K562 (cell line): ENCODE measurements around the gene FPGS. TPM values are rescaled to one million over a fixed set of nuclear protein-coding genes. Genes with fewer than 3 reads are reported as not detected.

ENCODE experiments used
- ATAC-seq: fragments of 200-7000 bp; cut with Tn5 transposase; 3 replicates; pipeline ENCODE4 v1.9.1; 2020; ENCODE audit warnings: moderate library complexity
- BruUV-seq: library from RNA; stranded (reverse); fragments of 400-500 nt; replicated peaks from 2 replicates; lab custom pipeline; 2021; lab: Mats Ljungman, UMichigan
- CTCF ChIA-PET: fragments of 300-600 bp; formaldehyde crosslinking; extraction: SDS; loops from one replicate; lab custom pipeline; 2021; ENCODE audit warnings: low intra/inter-chr PET ratio; lab: Yijun Ruan, JAX
- POLR2A ChIA-PET: fragments of 300-600, 350-650 bp; sonication (Branson Sonifier 250); formaldehyde crosslinking; extraction: SDS; loops from one replicate; lab custom pipeline; 2021; ENCODE audit warnings: antibody characterized with exemption, inconsistent platforms; lab: Yijun Ruan, JAX
- DNase-seq, 4 experiments: peaks; one replicate each; pipeline versions ENCODE4 v3.0.0 to v3.0.0-alpha.2; 2011 to 2018; ENCODE audit warnings: low spot score in 3 of 4, mixed read lengths in 3 of 4; ENCODE audit errors: extremely low read depth in 1 of 4
- FAIRE-seq: peaks from 2 replicates; lab custom pipeline; 2011; peaks lifted over from hg19 to GRCh38; lab: Jason Lieb, UNC
- H2AFZ ChIP-seq: 2 replicates; pipeline ENCODE4 v1.6.0; 2011; ENCODE audit warnings: low read depth, low read length, control low read depth, inconsistent platforms
- H3K27ac ChIP-seq: fragments of 200-600 bp; 3 replicates; pipeline ENCODE4 v1.8.0; 2011; ENCODE audit warnings: low read depth, mild to moderate bottlenecking, control low read depth, inconsistent platforms, low read length, moderate library complexity, mixed read lengths; ENCODE audit errors: extremely low read depth
- H3K27me3 ChIP-seq, 2 experiments: fragments of 300-600 bp in 1 of 2; 2 replicates in 1 of 2; 3 replicates in 1 of 2; pipeline versions ENCODE4 v1.6.0 to v1.8.0; 2011; ENCODE audit warnings: inconsistent platforms in 2 of 2, low read length in 2 of 2, mild to moderate bottlenecking in 1 of 2, mixed read lengths in 1 of 2, moderate library complexity in 1 of 2; ENCODE audit not compliant: control insufficient read depth in 2 of 2, insufficient read depth in 2 of 2
- H3K36me3 ChIP-seq: fragments of 300-600 bp; 3 replicates; pipeline ENCODE4 v1.8.0; 2011; ENCODE audit warnings: mild to moderate bottlenecking, low read length, inconsistent platforms; ENCODE audit not compliant: control insufficient read depth, insufficient read depth
- H3K4me1 ChIP-seq, 2 experiments: fragments of 200-600 bp in 1 of 2; replicated peaks in 1 of 2; 2 replicates in 1 of 2; 3 replicates in 1 of 2; pipeline versions ENCODE4 v1.5.1 to v1.8.0; 2011; ENCODE audit warnings: inconsistent platforms in 2 of 2, low read length in 2 of 2, mild to moderate bottlenecking in 1 of 2, mixed read lengths in 1 of 2, moderate library complexity in 1 of 2; ENCODE audit not compliant: control insufficient read depth in 2 of 2, insufficient read depth in 2 of 2
- H3K4me2 ChIP-seq: 2 replicates; pipeline ENCODE4 v1.6.1; 2011; ENCODE audit warnings: low read length, control low read depth, inconsistent platforms, mixed read lengths; ENCODE audit not compliant: insufficient read depth
- H3K4me3 ChIP-seq: fragments of 200-600 bp; sonication (generic), shearing (Covaris generic); 2 replicates; pipeline ENCODE4 v1.5.1; 2016; ENCODE audit warnings: control low read depth, inconsistent platforms
- H3K79me2 ChIP-seq: fragments of 200-600 bp; 3 replicates; pipeline ENCODE4 v1.8.0; 2011; ENCODE audit warnings: low read length, inconsistent platforms; ENCODE audit not compliant: control insufficient read depth, insufficient read depth
- H3K9ac ChIP-seq, 2 experiments: 2 replicates each; pipeline versions ENCODE4 v1.6.0 to v1.6.1; 2011; ENCODE audit warnings: low read depth in 2 of 2, low read length in 2 of 2, control low read depth in 1 of 2, inconsistent platforms in 1 of 2, mild to moderate bottlenecking in 1 of 2, mixed read lengths in 1 of 2; ENCODE audit not compliant: insufficient read depth in 1 of 2
- H3K9me1 ChIP-seq: one replicate; pipeline ENCODE4 v1.6.0; 2011; ENCODE audit warnings: inconsistent platforms, mild to moderate bottlenecking, low read length, moderate library complexity; ENCODE audit not compliant: control insufficient read depth, insufficient read depth
- H3K9me3 ChIP-seq: replicated peaks from 2 replicates; pipeline ENCODE4 v1.5.1; 2011; ENCODE audit warnings: low read depth, low read length, inconsistent platforms; ENCODE audit not compliant: control insufficient read depth, insufficient read depth
- H4K20me1 ChIP-seq: replicated peaks from 2 replicates; pipeline ENCODE4 v1.6.1; 2011; ENCODE audit warnings: low read length, inconsistent platforms, mixed read lengths; ENCODE audit not compliant: control insufficient read depth, insufficient read depth
- CBFA2T3 ChIP-seq: fragments of 450-650 bp; IDR thresholded peaks from 2 replicates; pipeline ENCODE4 v1.6.1; 2017
- CC2D1A ChIP-seq: fragments of 450-650 bp; IDR thresholded peaks from 2 replicates; pipeline ENCODE4 v1.6.1; 2017; ENCODE audit warnings: mild to moderate bottlenecking
- CEBPB ChIP-seq: fragments of 450-650 bp; IDR thresholded peaks from 2 replicates; pipeline ENCODE4 v1.6.1; 2016; ENCODE audit warnings: missing genetic modification characterization, missing compliant biosample characterization
- EHMT2 ChIP-seq: fragments of 450-650 bp; IDR thresholded peaks from 2 replicates; pipeline ENCODE4 v1.6.1; 2018; ENCODE audit warnings: antibody characterized with exemption
- ELF2 ChIP-seq: fragments of 250-450 bp; sonication (Bioruptor Pico); IDR thresholded peaks from 2 replicates; pipeline ENCODE4 v1.5.0; 2021; ENCODE audit warnings: mild to moderate bottlenecking
- NR2C1 ChIP-seq, 2 experiments: fragments of 450-650 bp; IDR thresholded peaks; 2 replicates each; pipeline ENCODE4 v1.6.1; 2017; ENCODE audit warnings: mild to moderate bottlenecking in 2 of 2, antibody characterized with exemption in 1 of 2, inconsistent platforms in 1 of 2, missing compliant biosample characterization in 1 of 2, missing genetic modification characterization in 1 of 2
- SPI1 ChIP-seq: IDR thresholded peaks from 2 replicates; pipeline ENCODE4 v1.6.1; 2011; ENCODE audit warnings: low read depth, low read length, control low read depth, borderline replicate concordance
- YY1 ChIP-seq, 3 experiments: IDR thresholded peaks; 2 replicates each; pipeline ENCODE4 v1.6.1; 2011; ENCODE audit warnings: low read length in 2 of 3, mild to moderate bottlenecking in 2 of 3, moderate library complexity in 2 of 3, borderline replicate concordance in 1 of 3, control low read depth in 1 of 3, low read depth in 1 of 3; ENCODE audit not compliant: insufficient read depth in 3 of 3, insufficient replicate concordance in 2 of 3, control insufficient read depth in 1 of 3, insufficient read length in 1 of 3; ENCODE audit errors: extremely low read depth in 1 of 3
- WGBS: fragments of 100-300 bp; shearing (Covaris generic); methylation state at CpG from one replicate; pipeline ENCODE4 v1.1.6; 2016; ENCODE audit warnings: low coverage, mixed read lengths; ENCODE audit not compliant: insufficient coverage; ENCODE audit errors: missing lambda C conversion rate; 5-methylcytosine and 5-hydroxymethylcytosine counted together
- in situ Hi-C: fragments of 300-500 bp; cut with MboI; formaldehyde crosslinking; loops from 4 replicates; pipeline ENCODE4 v1.15.0; 2018; ENCODE audit warnings: inconsistent platforms, mixed read lengths
- intact Hi-C: fragments of 100-400 bp; cut with micrococcal nuclease; formaldehyde crosslinking; loops from 2 replicates; pipeline ENCODE4 v1.14.2; 2022
- polyA plus RNA-seq, 8 experiments: library from polyadenylated mRNA; depleted of rRNA in 4 of 8; stranded (reverse) in 5 of 8; unstranded in 3 of 8; fragments of >200 nt; fragmentation: Nextera tagmentation in 2 of 8; fragmentation: Illumina TruSeq in 1 of 8; extraction: Ambion mirVana in 2 of 8; extraction: Trizol in 1 of 8; gene quantifications; 2 replicates each; pipeline versions ENCODE4 v1.2.1 to v1.2.3, GENCODE V29; 2011 to 2014; ENCODE audit warnings: inconsistent platforms in 1 of 8, missing spikeins in 1 of 8
- total RNA-seq, 7 experiments: library from RNA; depleted of rRNA in 6 of 7; stranded (reverse); fragments of >200 nt in 6 of 7; fragmentation: Illumina TruSeq in 2 of 7; extraction: Trizol in 2 of 7; gene quantifications; 2 replicates each; pipeline versions ENCODE4 v1.2.1 to v1.2.3, GENCODE V29; 2011 to 2021; ENCODE audit warnings: low replicate concordance in 1 of 7

Gene FPGS
- total and polyA plus RNA-seq, 9 of the 15 experiments (the other 6 are each of a cell fraction or from before 2014, with no cell fraction given), result 0.84 to 86.4 (median 59.2) TPM

GRCh38 chr9:127841087-127841835 lies 38.6 kb downstream of the FPGS start:
- Histone ChIP-seq H3K9ac (peak overlapping the region in 1 of 2 experiments; percentile 23; a peak in 1 of 4 replicates), H3K79me2 (no peaks in the 10 kb centered on the region), H3K27ac (no peak overlapping the region), H3K27me3 (no peaks in the 10 kb centered on the region), H2AFZ (peak overlapping the region; percentile 12), H3K4me2 (no peak overlapping the region), H3K4me3 (no peak overlapping the region), H4K20me1 (no peaks in the 10 kb centered on the region), H3K9me3 (no peaks in the 10 kb centered on the region), H3K9me1 (peaks cover 3% of the 10 kb centered on the region), H3K4me1 (peaks cover 13 to 27% of the 10 kb centered on the region in 2 experiments), H3K36me3 (no peaks in the 10 kb centered on the region)
- 43% methylated on average over 15 of the region's 15 CpGs for WGBS
- DNase-seq, result no peak
- ChIA-PET CTCF (no interaction called here), POLR2A (interaction anchor here (0.6 to 1.3 kb wide), 4 partner anchors 11 to 215 kb away, joined by 3 to 5 read pairs (median 4); no protein-coding TSS in a partner anchor)
- no TSS peak for BruUV-seq
- no peak for FAIRE-seq
- intact Hi-C loops (no loop called here), in situ Hi-C loops (no loop called here)
- TF ChIP-seq CBFA2T3, result 0 out of 2 replicates have a peak, but pooled peaks have one; percentile 8
- no peak for TF ChIP-seq CC2D1A
- TF ChIP-seq CEBPB (tag), result 0 out of 2 replicates have a peak, but pooled peaks have one; percentile 8
- ATAC-seq, result no peak

DNA sequence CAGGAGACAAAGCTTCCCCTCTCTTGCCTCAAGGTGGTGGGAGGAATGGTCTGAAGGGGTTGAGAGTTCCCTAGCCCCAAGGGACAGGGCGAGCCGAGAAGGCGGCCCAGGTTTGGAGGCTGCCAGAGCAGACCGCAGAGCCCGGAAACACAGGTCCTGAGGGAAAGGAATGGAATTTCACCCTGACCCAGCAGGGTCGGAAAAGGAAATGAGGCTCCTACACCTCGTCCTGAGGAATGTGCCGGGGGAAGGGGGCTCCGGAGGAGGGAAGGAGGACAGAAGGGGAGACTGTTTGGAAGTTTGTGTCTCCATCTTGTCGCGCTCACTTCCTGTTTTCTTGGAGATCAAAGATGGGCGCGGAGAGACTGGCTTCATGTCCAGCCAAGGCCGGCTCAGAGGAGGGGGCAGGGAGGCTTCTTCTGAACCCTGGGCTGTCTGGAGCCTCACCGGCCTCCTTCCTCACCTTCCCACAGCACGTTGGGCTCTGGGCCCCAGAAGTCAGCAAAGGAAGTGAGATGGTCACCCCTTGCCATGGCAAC lies 42.2 kb downstream of the FPGS start:
- ChIA-PET POLR2A (interaction anchor here (0.9 to 1.2 kb wide), 2 partner anchors 16 to 17 kb away, joined by 3 to 5 read pairs; no protein-coding TSS in a partner anchor), CTCF (no interaction called here)
- FAIRE-seq (no peak), DNase-seq (no peak), ATAC-seq (peak; percentile 23; the same call in 2 of the 3 replicates)
- no peak overlapping the region for H3K4me2 ChIP-seq
- peaks cover 3% of the 10 kb centered on the region for H3K9me1 ChIP-seq
- H3K79me2 ChIP-seq, result no peaks in the 10 kb centered on the region
- peak overlapping the region; percentile 19; the same call in 1 of the 3 replicates for H3K27ac ChIP-seq
- peaks cover 23 to 31% of the 10 kb centered on the region in 2 experiments for H3K4me1 ChIP-seq
- peak overlapping the region; percentile 5 to 74; a peak in 2 of 4 replicates for H3K9ac ChIP-seq
- no peaks in the 10 kb centered on the region for H3K27me3 ChIP-seq
- H4K20me1 ChIP-seq, result no peaks in the 10 kb centered on the region
- in situ Hi-C loops, result no loop called here
- 80% methylated on average over 15 of the region's 16 CpGs for WGBS
- H3K36me3 ChIP-seq, result no peaks in the 10 kb centered on the region
- peak overlapping the region; percentile 84 for H2AFZ ChIP-seq
- peaks cover 12% of the 10 kb centered on the region for H3K9me3 ChIP-seq
- no peak overlapping the region for H3K4me3 ChIP-seq
- intact Hi-C loops, result no loop called here
- TF ChIP-seq EHMT2, result no peak
- TF ChIP-seq YY1 (IDR thresholded peaks at IDR 0.05; ENCODE audit: borderline replicate concordance in 1 of 3, control insufficient read depth in 1 of 3, extremely low read depth in 1 of 3, insufficient read depth in 3 of 3, insufficient read length in 1 of 3, insufficient replicate concordance in 2 of 3, low read depth in 1 of 3, low read length in 2 of 3), result peak in 1 of 3 experiments; percentile 8
- TF ChIP-seq NR2C1 (IDR thresholded peaks at IDR 0.05), result no peak
- TF ChIP-seq NR2C1 (tag; IDR thresholded peaks at IDR 0.05), result 0 out of 2 replicates have a peak, but pooled peaks have one; percentile 19
- peak; percentile 80 for TF ChIP-seq SPI1
- TF ChIP-seq ELF2 (CRISPR knock-in tag), result no peak
- no TSS peak for BruUV-seq
